HL-60 (cell line): ENCODE measurements around the gene STPG2.
A peak's percentile ranks its signal among the peaks of the same experiment; 100 is the strongest.

Experiments
- DNase-seq, 2 experiments: peaks; one replicate each; pipeline ENCODE4 v3.0.0-alpha.2; 2010 to 2020; ENCODE audit warnings: low read depth in 1 of 2, low spot score in 1 of 2
- H3K27ac ChIP-seq: fragments of 250-450 bp; sonication (Bioruptor Pico); replicated peaks from 2 replicates; pipeline ENCODE4 v1.5.1; 2020; ENCODE audit warnings: mild to moderate bottlenecking, moderate library complexity
- H3K27me3 ChIP-seq: fragments of 250-450 bp; sonication (Bioruptor Pico); 2 replicates; pipeline ENCODE4 v1.5.1; 2021; ENCODE audit warnings: mild to moderate bottlenecking, moderate library complexity; ENCODE audit not compliant: insufficient read depth, poor library complexity, severe bottlenecking
- H3K4me3 ChIP-seq: replicated peaks from 2 replicates; pipeline ENCODE4 v1.5.1; 2011; ENCODE audit warnings: mild to moderate bottlenecking, control low read depth, low read length; ENCODE audit not compliant: insufficient read depth
- CTCF ChIP-seq: IDR thresholded peaks from one replicate; pipeline ENCODE4 v1.5.1; 2011; ENCODE audit warnings: low read length, control low read depth, inconsistent platforms; ENCODE audit not compliant: insufficient read depth
- GABPA ChIP-seq: IDR thresholded peaks from 2 replicates; pipeline ENCODE4 v1.6.1; 2012; ENCODE audit warnings: low read depth
- POLR2AphosphoS5 ChIP-seq: IDR thresholded peaks from 2 replicates; pipeline ENCODE4 v1.6.1; 2012; ENCODE audit warnings: low read depth
- REST ChIP-seq: IDR thresholded peaks from 2 replicates; pipeline ENCODE4 v1.6.1; 2012; ENCODE audit warnings: low read depth; ENCODE audit not compliant: insufficient replicate concordance
- SPI1 ChIP-seq: IDR thresholded peaks from 2 replicates; pipeline ENCODE4 v1.6.1; 2012; ENCODE audit warnings: low read depth, mild to moderate bottlenecking, borderline replicate concordance

STPG2 gene

GRCh38 chr4:98093662-98094061 is 49.6 kb downstream of the STPG2 start:
- no peak for DNase-seq
- H3K4me3 ChIP-seq = no peak overlapping the region
- TF ChIP-seq CTCF (no peak), SPI1 (no peak), REST (no peak), POLR2AphosphoS5 (no peak)
- no peak overlapping the region for H3K27ac ChIP-seq
- H3K27me3 ChIP-seq = peaks cover 2% of the 10 kb centered on the region

- DNase-seq = no peak
Measured at GRCh38 chr4:98092833-98093439, 50.3 kb downstream of the STPG2 start.

GRCh38 chr4:98081936-98082335 is 61.3 kb downstream of the STPG2 start:
- H3K27me3 ChIP-seq = no peaks in the 10 kb centered on the region
- H3K27ac ChIP-seq = no peak overlapping the region
- H3K4me3 ChIP-seq = no peak overlapping the region
- TF ChIP-seq CTCF (no peak), REST (no peak), SPI1 (no peak), GABPA (no peak), POLR2AphosphoS5 (no peak)
- no peak for DNase-seq

More at GRCh38 chr4:98092833-98093439, 50.3 kb downstream of the STPG2 start:
- Histone ChIP-seq H3K27ac (no peak overlapping the region), H3K27me3 (peaks cover 2% of the 10 kb centered on the region), H3K4me3 (no peak overlapping the region)
- TF ChIP-seq GABPA = no peak
- peak; percentile 17 for TF ChIP-seq CTCF

GRCh38 chr4:98068495-98068894 is 74.8 kb downstream of the STPG2 start:
- no peaks in the 10 kb centered on the region for H3K27me3 ChIP-seq
- TF ChIP-seq SPI1 (no peak), CTCF (no peak), GABPA (no peak)
- H3K4me3 ChIP-seq = no peak overlapping the region
- DNase-seq = no peak
- H3K27ac ChIP-seq = no peak overlapping the region
